Measurements from ENCODE around the gene TBC1D25.

Gene TBC1D25

DNA sequence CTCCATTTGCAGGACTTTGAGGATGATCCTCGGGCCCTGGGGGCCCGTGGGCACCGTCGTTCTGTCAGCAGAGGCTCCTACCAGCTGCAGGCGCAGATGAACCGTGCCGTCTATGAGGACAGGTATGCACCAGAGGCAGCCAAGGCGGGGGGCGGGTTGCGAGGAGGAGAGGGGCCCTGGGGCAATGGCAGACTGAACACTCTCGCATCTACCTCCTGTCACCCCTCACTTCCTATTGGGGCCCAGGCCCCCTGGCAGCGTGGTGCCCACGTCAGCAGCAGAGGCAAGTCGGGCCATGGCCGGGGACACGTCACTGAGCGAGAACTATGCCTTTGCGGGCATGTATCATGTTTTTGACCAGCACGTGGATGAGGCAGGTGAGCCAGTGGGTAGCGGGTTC is 59.8 kb downstream of the TBC1D25 start:
- no peaks in the 10 kb centered on the region for H3K27me3 ChIP-seq (ENCODE audit: low read length)
- H3F3A ChIP-seq (ENCODE audit: insufficient read depth): no peaks in the 10 kb centered on the region
- no peaks in the 10 kb centered on the region for H3K9me3 ChIP-seq (ENCODE audit: insufficient read depth, low read length)
- H3K36me3 ChIP-seq (ENCODE audit: low read length): no peaks in the 10 kb centered on the region
- H3K27ac ChIP-seq (ENCODE audit: low read depth, low read length): no peak overlapping the region
- H4K20me1 ChIP-seq (ENCODE audit: low read depth, low read length): no peaks in the 10 kb centered on the region
- no peak overlapping the region for H2AFZ ChIP-seq (ENCODE audit: low read depth, low read length, severe bottlenecking)
- no peak overlapping the region for H3K4me2 ChIP-seq (ENCODE audit: low read depth, low read length, poor library complexity, severe bottlenecking)
- H3K79me2 ChIP-seq (ENCODE audit: insufficient read depth, low read length): no peaks in the 10 kb centered on the region
- TF ChIP-seq CTCF (IDR thresholded peaks at IDR 0.05; ENCODE audit: insufficient read depth, low read length, poor library complexity, severe bottlenecking) (no peak), EZH2phosphoT487 (conservative IDR thresholded peaks at IDR 0.05; ENCODE audit: low read length) (no peak)
- no peak overlapping the region for H3K4me3 ChIP-seq (ENCODE audit: insufficient read depth, low read length, poor library complexity, severe bottlenecking)
- H3K9ac ChIP-seq (ENCODE audit: low read length): no peak overlapping the region
- no peaks in the 10 kb centered on the region for H3K9me2 ChIP-seq (replicated peaks; ENCODE audit: insufficient read depth, low read length)

GRCh38 chrX:48600226-48600625 is 60.7 kb downstream of the TBC1D25 start:
- Histone ChIP-seq H3F3A (ENCODE audit: insufficient read depth) (no peaks in the 10 kb centered on the region), H3K36me3 (ENCODE audit: low read length) (no peaks in the 10 kb centered on the region), H3K9ac (ENCODE audit: low read length) (no peak overlapping the region)

GRCh38 chrX:48601741-48602394 is 62.4 kb downstream of the TBC1D25 start:
- Histone ChIP-seq H3K27me3 (ENCODE audit: low read length) (no peaks in the 10 kb centered on the region), H3K9ac (ENCODE audit: low read length) (no peak overlapping the region), H3K9me2 (replicated peaks; ENCODE audit: insufficient read depth, low read length) (no peaks in the 10 kb centered on the region), H4K20me1 (ENCODE audit: low read depth, low read length) (no peaks in the 10 kb centered on the region), H3F3A (ENCODE audit: insufficient read depth) (no peaks in the 10 kb centered on the region), H3K36me3 (ENCODE audit: low read length) (no peaks in the 10 kb centered on the region), H3K4me3 (ENCODE audit: insufficient read depth, low read length, poor library complexity, severe bottlenecking) (no peak overlapping the region), H2AFZ (ENCODE audit: low read depth, low read length, severe bottlenecking) (no peak overlapping the region), H3K9me3 (ENCODE audit: insufficient read depth, low read length) (no peaks in the 10 kb centered on the region), H3K4me2 (ENCODE audit: low read depth, low read length, poor library complexity, severe bottlenecking) (no peak overlapping the region), H3K79me2 (ENCODE audit: insufficient read depth, low read length) (no peaks in the 10 kb centered on the region), H3K27ac (ENCODE audit: low read depth, low read length) (no peak overlapping the region)
- TF ChIP-seq CTCF (IDR thresholded peaks at IDR 0.05; ENCODE audit: insufficient read depth, low read length, poor library complexity, severe bottlenecking) (no peak), EZH2phosphoT487 (conservative IDR thresholded peaks at IDR 0.05; ENCODE audit: low read length) (no peak)

More at GRCh38 chrX:48600226-48600625, 60.7 kb downstream of the TBC1D25 start:
- Histone ChIP-seq H2AFZ (ENCODE audit: low read depth, low read length, severe bottlenecking) (no peak overlapping the region), H3K79me2 (ENCODE audit: insufficient read depth, low read length) (no peaks in the 10 kb centered on the region), H4K20me1 (ENCODE audit: low read depth, low read length) (no peaks in the 10 kb centered on the region), H3K27me3 (ENCODE audit: low read length) (no peaks in the 10 kb centered on the region), H3K9me2 (replicated peaks; ENCODE audit: insufficient read depth, low read length) (no peaks in the 10 kb centered on the region), H3K4me2 (ENCODE audit: low read depth, low read length, poor library complexity, severe bottlenecking) (no peak overlapping the region), H3K9me3 (ENCODE audit: insufficient read depth, low read length) (no peaks in the 10 kb centered on the region), H3K27ac (ENCODE audit: low read depth, low read length) (no peak overlapping the region), H3K4me3 (ENCODE audit: insufficient read depth, low read length, poor library complexity, severe bottlenecking) (no peak overlapping the region)
- no peak for TF ChIP-seq CTCF (IDR thresholded peaks at IDR 0.05; ENCODE audit: insufficient read depth, low read length, poor library complexity, severe bottlenecking)
- TF ChIP-seq EZH2phosphoT487 (conservative IDR thresholded peaks at IDR 0.05; ENCODE audit: low read length): no peak

Data from SU-DHL-6 (cell line).